HG02885 (cell line): ENCODE results near the gene SARDH.

Experiments used
- ATAC-seq: cut with Tn5 transposase; IDR thresholded peaks from one replicate; pipeline ENCODE4 v1.9.1; 2021; ENCODE audit warnings: mild to moderate bottlenecking; ENCODE audit not compliant: unreplicated experiment, poor library complexity

SARDH gene

GRCh38 chr9:133706307-133707050, 31.7 kb downstream of the SARDH start:
- ATAC-seq = no peak

DNA sequence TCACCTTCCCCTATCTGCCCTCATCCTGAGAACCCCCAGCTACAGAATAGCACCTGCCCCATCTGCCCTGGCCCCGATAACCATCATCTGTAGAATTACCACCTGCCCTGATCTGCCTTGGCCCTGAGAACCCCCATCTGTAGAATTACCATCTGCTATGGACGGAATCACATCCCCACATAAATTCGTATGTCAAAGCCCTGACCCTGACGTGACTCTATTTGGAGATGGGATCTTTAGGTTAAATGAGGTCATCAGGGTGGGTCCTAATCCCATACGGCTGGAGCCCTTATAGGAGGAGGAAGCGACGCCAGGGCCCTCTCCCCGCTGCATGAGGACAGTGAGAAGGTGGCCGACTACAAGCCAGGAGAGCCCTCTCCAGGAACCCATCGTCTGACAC, 32.6 kb downstream of the SARDH start:
- ATAC-seq = no peak

GRCh38 chr9:133704711-133705181, 33.4 kb downstream of the SARDH start:
- no peak for ATAC-seq

- ATAC-seq = no peak
Measured at GRCh38 chr9:133703591-133704399, 34.4 kb downstream of the SARDH start.

GRCh38 chr9:133702798-133703590, 35.2 kb downstream of the SARDH start:
- no peak for ATAC-seq

DNA sequence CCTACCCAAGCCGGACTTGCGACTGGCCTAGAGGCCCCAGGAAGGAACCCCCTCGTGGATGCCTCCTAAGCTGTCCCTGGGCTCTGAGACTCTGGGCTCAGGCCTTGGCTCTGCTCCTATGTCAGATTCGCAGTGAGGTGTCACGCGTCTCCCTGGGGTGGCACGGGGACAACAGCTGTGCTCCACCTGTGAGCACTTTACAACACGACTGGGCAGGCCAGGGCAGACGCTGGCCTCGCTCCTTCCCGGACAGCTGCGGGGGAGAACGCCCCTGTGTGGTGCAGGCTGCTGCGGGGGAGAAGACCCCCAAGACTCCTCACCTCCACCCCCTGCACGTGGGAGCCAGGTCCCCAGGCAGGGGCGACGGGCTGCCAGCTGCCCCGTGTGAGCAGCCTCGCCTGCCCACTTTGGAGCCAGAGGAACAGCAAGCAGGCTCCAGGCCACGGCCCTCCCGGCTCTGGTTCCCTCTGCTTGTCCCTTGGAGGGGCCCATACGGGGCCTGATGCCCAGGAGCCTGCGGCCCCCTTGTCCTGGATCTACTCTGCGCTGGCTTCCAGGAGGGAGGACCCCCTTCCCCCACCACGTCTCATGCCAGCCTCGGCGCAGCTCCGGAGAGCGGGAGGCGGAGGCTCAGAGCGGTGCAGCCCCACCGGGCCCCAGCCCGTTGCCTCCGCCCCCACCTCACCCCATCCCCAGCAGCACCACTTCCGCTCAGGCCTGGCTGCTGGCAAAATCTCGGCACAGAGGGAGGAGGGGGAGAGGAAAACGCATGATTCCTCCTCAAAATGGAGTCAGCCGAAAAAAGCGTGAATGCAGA, 36.0 kb downstream of the SARDH start:
- no peak for ATAC-seq

GRCh38 chr9:133701321-133701980, 36.7 kb downstream of the SARDH start:
- no peak for ATAC-seq

- no peak for ATAC-seq
Measured at GRCh38 chr9:133700819-133701320, 37.3 kb downstream of the SARDH start.

DNA sequence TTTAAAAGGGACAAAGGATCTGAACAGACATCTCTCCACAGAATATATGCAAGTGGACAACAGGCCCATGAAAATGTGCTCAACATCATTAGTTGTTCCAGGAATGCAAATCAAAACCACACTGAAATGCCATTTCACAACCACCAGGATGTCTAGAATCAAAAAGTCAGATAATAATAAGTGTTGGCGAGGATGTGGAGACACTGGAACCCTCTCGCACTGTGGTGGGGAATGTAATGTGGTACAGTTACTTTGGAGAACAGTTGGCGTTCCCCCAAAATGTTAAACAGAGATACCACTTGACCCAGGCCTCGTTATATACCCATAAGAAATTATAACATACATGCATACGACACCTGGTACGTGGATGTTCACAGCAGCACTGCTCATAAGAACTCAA, 38.6 kb downstream of the SARDH start:
- no peak for ATAC-seq

- ATAC-seq = no peak
Measured at GRCh38 chr9:133696071-133696472, 42.1 kb downstream of the SARDH start.

GRCh38 chr9:133694686-133695085, 43.5 kb downstream of the SARDH start:
- ATAC-seq = no peak

DNA sequence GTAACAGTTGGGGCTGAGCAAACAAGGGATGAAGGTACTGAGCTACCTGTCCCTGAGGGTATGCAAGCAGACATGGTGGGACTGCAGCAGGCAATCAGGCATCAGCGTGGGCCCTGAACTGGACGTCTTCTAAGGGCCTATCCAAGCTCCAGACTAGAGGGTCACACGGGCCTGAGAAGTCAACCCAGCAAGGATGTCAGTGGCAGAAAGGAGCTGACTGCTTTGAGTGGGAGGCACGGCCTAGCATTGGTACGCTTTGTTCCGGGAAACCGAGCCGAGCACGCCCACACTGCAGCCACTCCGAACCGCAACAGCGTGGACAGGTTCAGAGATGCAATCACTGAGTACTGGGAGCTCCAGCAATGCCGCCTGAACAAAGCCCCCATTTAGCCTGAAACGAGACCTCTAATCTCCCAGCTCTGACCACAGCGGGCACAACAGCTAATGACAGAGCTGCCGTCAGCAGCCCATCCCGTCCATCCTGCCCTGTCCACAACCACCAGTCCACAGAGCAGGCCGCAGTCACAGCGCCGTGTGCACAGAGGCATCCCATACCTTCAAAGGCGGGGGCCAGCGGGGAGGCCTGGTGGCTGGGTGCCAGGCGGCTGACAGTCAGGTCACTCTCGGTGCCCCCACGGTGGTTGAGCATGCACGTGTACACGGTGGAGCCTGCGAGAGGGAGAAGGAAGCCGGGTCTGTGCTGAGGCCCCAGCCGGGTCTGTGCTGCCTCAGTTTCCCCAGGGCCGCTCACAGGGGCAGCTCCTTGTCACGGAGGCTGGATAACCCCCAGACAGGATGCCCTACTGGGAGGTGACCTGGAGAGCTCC, 44.2 kb downstream of the SARDH start:
- no peak for ATAC-seq

GRCh38 chr9:133693116-133693515, 45.0 kb downstream of the SARDH start:
- ATAC-seq = no peak

DNA sequence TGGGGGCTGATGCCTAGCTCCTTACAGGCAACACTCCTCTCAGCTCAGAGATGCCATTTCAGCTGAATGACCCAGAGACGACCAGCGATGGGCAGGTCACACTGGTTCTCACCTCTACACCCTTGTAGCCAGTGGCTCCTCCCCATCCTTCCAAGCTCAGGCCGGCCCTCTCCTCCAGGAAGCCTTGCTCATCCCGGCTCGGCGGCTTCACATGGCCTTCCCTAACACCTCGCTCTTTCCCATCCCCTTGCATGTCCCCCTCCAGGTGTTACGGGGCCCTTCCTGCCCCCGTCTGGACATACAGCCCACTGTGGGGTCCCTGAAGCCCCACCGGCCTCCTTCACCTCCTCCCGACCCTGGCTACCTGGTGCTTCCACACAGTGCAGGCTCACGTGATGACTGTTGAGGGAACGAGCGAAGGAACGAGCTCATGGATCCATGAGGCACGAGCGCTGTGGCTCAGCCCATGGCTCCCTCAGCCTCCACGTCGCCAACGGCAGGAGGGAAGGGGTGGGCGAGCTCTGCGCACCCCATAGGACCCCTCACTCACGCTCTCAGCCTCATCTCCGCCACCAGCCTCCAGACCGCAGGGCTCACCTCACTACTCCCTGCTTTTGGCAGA, 45.7 kb downstream of the SARDH start:
- ATAC-seq = no peak

GRCh38 chr9:133691626-133692363, 46.4 kb downstream of the SARDH start:
- no peak for ATAC-seq

DNA sequence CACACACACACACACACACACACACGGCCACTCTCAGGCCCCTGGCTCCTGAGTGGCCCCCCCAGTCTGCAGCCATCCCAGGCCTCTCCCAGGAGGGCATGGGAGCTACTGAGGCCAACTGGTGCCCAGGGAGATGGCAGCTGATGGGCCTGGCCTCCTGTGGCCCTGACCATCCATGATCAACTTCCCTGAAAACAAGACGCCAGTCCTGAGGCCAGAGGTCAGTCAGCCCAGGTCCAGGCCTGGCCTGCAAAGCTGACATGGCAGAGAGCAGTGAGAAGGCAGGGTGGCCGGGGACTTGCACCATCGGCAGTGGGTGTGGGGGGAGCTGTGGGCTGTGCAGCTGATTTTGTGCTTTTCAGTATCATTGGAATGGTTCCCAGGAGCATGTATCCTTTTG, 47.0 kb downstream of the SARDH start:
- ATAC-seq = no peak

GRCh38 chr9:133690081-133690561, 48.0 kb downstream of the SARDH start:
- ATAC-seq = no peak
